DMS 273 treated with DMSO at 0.1 percent for 48 hours (cell line): ENCODE data around the gene TNFAIP2.

Source experiments
- DNase-seq: peaks from one replicate; lab custom pipeline; 2025; lab: John Stamatoyannopoulos, UW

The TNFAIP2 gene

DNA sequence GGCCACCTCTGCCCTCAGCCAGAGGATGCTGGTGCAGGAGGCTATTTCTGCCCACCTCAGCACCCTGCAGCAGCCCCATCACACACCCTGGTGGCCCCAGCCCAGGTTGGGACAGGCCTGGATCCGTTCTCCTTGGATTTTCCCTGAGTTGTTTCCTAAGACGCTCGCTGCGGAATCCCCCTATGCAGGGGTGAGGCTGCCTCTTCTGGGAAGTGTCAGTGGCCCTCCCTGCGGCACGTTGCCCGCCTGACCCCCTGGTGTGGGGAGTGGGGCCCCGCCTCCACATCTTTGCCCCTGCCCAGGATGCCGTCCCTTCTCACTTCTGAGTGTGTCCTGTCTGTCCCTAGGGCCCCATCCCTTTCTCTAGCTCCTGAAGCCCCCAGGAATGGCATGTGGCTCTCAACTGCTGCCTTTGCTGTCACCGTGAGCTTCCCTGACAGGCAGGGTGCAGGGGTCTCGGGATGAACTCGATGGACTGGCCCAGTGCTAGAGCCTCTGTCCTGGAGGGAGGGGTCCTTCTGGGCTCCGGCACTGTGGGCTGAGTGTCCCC lies 29.3 kb upstream of the TNFAIP2 start:
- no peak for DNase-seq

DNA sequence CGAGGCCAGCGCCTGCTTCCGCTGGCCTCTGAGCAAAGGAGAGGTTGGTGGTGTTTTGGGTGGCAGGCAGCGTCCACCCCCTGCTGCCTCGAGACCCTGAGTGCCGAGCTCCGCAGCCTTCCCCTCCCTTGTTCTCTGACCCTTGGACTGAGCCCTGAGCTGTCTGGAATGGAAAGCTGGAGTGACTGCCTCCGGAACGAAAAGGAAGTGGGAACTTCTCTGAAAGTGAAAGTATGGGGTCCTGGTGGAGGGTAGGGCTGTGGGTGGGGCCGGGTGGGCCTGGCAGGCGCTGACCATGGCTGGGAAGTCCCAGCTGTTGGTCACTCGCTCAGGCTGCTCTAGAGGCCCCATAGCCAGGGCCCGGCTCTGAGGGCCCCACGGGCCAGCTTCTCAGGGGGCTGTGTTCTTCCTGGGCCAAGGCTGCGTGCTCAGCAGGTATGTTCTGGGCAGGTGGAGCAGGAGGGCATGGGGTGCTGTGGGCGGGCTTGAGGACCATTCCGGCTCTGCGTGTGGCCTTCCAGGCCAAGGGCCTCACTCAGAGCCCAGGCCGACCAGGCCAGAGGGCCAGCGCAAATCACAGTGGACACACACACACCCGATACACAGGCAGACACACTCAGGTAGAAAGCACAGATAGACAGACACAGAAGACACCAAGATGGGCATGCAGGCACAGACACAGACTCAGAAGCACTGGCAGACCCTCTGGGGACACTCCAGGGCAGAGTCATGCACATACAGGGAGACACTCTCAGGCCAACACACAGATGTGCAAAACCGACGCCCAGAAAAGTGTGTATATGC lies 28.7 kb upstream of the TNFAIP2 start, which contains the start of gene EXOC3L4:
TSS of gene EXOC3L4 (plus strand) at position 320 of the 804 bp plus-strand sequence. CDS start 5,495 bp downstream, outside the sequence.
- no peak for DNase-seq

DNA sequence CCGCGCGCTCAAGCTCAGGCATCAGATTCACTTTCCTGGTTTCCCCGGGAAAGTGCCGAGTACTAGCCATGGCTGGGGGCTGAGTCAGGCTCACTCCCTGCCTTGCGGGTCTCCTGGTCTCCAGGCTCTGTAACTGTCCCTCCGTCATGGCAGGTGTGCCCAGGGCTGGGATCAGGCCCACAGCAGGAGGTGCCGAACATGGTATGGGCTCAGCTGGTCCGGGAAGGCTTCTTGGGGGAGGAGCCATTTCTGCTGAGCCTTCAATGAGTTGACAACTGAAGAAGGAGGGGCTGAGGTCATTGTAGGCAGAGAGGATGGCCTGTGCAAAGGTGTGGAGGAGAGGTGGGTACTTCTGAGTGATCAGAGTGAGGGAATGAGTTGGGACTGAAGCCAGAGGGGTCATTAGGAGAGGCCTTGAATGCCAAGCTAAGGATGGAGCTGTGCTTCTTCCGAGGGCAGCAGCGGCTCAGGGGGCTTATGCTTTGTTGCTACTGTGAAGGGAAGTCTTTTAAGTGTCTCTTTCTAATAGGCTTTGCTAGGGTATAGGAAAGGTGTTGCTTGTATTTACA lies 28.0 kb upstream of the TNFAIP2 start:
- DNase-seq, result no peak

DNA sequence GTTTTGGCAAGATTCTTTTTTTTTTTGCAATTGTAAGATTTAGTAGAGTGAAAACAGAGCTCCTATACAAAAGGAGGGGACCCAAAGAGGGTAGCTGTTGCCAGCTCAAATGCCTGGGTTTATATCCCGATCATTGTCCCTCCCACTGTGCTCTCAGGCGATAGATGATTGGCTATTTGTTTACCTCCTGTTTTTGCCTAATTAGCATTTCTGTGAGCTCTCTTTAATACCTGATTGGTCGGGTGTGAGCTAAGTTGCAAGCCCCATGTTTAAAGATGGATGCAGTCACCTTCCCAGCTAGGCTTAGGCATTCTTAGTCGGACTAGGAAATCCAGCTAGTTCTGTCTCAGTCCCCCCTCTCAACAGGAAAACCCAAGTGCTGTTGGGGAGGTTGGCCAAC lies 26.9 kb upstream of the TNFAIP2 start:
- DNase-seq, result no peak

DNA sequence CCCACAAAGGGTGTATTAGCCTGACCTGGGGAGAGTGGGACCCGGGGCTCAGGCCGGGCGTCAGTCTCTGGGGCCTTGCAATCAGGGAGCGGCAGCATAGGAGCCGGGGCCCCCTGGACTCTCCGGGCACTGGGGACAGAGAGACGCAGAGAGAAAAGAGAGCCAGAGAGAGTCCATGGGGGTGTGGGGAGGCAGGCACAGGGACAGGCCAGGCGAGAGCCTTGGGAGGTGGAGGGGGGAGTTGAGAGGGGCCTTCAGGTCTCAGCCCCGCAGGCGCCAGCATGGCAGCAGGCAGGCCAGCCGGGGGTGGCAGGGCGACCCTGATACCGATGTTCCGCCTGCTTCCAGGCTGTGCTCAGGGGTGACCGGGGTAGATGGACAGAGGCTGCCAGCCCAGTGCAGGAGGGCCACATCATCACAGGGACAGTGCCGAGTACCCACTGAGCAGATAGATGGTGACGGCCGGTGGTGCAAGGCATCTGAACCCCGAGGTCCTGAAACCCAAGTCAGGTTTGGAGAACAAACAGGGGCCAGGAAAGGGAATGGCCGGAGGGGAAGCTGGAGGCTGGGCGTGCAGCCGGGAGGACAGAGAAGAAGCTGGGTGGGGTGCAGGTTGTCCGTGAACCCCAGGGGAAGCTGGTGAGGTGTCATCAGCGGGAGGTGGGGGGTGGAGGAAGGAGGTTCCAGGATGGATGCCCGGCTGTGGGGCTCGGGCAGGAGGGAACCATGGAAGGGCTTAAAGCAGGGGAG lies 25.8 kb upstream of the TNFAIP2 start:
- DNase-seq, result no peak

DNA sequence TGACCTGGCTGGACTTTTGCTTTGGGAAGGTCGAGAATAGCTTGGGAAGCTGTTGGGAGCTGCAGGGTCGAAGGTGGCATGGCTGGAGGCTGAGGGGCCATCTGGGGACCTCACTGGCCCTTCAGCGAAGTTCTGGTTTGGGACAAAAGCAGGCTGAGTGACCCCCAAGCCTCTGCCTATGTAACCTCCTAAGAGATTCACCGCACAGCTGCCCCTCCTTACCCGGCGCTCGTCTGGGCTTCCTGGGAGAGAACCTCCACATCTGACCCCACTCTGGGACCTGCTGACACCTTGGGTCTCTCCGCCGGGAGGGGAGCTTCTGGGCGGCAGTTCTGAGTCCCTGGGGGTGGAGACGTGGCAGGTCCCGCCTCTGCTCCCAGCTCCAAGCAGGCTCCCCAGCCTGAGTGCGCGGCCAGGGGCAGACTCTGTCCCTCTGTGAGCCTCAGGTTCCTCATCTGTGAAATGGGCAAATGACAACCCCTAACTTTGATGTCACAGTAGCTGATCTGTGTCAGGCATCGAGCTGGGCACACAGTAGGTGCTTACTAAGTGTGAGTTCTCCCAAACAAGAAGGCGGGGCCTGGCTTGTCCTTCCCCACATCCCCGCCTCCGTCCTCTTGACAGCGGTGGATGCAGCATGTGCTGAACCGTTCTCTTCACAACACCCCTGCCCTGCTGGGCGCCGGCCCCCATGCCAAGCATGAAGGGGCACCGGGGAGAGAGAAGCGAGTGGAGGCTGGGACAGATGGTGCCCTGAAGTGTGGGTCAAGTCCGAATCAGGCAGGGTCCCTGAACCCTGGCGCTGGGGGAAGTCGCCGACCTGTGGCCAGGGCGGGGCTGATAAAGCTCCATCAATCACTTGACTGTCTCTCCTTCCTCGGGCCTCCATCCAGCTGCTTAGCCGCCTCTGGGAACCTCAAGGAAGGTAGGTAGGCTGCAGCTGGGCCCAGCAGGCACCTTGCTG lies 25.0 kb upstream of the TNFAIP2 start:
- DNase-seq, result no peak

DNA sequence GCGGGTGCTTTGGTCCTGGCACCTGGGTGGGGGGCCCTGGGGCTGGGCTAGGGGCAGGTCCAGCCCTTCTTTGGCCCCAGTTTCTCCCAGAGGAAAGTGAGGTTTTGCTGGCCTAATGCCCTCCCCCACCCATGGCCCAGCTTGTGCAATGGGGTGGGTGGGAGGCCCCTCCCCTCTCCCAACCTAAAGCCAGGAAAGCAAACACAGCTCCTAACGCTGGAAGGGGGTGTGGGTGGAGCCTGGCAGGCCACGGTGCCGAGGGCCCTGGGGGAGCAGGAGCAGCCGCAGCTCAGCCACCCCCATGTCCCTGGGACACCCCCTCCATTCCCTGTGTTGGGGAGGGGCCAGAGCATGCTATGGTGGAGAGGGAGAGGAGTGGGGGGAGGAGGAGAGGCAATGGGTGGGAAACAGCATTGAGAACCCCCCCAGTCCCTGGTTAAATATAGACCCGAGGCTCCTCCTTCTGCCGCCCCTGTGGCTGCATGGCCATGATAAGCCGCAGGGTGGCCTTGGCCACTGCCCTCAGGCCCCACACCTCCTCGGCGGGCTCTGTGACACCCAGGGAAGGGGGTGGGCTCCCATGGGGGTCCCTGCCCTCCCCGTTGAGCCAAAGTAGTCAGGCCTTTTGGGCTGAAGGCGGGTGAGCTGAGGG lies 24.1 kb upstream of the TNFAIP2 start:
- no peak for DNase-seq

DNA sequence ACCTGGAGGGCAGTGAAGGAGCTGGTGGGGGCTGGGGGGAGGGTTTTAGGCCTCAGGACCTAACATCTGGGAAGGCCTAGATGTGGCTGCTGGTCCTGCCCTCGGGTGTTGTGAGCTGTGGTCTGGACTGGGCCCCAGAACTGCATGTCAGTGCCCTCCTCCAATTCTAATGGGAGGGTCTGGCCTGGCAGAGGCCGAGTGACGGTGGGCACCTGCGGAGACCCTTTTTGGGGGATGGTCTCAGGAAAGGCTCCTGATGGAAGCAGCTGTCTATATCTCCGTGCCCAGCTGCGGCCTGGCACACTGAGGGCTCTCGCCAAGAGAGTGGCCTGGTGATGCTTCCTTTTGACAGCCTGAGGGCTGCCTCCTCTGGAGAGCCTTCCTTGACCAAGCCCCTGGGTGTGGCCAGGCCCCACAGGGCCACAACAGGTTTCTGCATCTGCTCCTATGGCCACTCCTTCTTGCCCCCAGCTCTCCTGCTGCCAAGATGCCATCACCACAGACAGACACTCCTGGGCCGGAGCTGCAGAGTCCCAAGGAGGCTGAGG lies 23.5 kb upstream of the TNFAIP2 start:
- DNase-seq, result no peak

DNA sequence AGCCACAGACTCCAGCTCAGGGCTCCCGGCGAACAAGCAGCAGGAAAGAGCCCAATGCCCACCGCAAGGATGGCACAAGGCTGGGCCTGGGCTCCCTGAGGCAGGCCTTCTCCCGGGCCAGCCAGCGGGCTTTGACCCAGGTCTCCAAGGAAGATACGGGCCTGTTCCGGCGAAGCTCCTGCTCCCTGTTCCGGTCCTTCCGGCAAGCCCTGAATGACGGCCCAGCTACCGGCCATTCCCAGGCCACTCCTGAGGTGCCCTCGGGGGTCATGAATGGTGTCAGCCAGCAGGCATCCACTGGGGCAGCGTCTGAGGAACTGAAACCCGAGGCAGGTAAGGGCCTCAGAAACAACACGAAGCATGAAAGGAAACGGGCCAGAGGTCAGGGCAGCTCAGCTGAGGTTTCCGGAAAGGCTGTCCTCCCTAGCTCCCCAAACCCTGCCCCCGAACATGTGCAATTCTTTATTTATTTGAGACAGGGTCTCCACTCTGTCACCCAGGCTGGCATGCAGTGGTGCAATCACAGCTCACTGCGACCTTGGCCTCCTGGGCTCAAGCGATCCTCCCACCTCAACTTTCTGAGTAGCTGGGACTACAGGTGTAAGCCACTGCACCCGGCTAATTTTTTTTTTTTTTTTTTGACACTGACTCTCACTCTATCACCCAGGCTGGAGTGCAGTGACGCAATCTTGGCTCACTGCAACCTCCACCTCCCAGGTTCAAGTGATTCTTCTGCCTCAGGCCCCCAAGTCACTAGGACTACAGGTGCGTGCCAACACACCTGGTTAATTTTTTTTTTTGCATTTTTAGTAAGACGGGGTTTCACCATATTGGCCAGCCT lies 22.8 kb upstream of the TNFAIP2 start:
- DNase-seq, result no peak

DNA sequence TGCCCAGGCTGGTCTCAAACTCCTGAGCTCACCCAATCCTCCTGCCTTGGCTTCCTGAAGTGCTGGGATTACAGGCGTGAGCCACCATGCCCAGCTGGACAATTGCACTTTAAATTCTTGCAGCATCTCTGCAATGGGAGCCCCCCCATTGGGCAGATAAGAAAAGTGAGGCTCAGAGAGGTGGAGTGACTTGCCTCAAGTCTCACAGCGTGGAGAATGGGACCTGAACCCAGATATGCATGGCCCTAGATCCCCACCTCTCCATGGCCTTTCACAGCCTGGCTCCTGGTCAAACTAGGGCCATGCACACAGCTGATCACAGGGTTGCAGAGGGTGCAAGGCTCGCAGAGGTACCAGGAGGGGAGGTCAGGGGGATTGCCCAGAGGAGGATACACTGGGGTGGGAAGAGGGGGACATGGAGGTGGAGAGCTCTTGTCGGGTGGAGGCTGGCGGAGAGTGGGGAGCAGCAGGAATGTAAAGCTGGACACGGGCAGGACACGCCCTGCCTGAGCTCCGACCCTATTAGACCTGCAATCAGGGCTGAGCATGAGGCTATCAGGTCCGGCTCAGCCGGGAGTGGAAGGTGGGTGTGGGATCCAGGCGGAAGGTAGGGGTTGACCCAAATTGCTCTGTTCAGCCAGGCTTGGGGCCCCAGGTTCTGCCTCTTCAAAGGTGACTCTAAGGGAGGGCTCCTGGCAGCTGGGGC lies 21.9 kb upstream of the TNFAIP2 start:
- DNase-seq, result no peak

DNA sequence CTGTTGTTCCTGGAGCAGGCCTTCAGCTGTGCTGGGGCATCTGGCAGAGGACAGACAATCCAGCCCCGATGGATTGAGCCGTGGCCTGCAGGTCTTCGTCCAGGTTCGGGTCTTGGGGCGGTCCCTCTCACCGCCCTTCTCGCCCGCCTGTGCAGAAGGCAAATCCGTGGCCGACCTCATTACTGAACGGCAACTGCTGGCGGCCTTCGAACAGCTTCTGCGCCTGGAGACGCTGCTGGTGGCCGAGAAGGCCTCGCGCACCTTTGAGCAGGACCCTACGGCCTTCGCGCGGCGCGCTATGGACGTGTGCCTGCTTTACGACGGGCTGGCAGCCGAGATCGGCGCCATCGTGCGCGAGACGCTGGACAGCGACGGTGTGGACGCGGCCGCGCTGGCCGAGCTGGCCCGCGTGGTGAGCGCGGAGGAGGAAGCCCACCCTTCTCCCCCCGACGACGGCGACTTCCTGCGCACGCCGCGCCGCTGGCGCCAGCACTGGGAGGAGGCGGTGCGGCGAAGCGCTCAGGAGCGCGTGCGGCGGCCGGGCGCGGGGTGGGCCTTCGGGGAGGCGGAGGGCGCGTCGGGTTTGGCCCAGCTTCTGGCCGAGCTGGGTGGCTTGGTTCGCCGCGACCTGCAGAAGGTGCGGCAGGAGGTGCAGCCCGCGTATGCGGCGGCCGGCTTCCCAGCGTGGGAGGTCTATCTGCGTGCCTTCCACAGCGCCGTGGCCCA lies 21.1 kb upstream of the TNFAIP2 start:
- DNase-seq, result no peak

DNA sequence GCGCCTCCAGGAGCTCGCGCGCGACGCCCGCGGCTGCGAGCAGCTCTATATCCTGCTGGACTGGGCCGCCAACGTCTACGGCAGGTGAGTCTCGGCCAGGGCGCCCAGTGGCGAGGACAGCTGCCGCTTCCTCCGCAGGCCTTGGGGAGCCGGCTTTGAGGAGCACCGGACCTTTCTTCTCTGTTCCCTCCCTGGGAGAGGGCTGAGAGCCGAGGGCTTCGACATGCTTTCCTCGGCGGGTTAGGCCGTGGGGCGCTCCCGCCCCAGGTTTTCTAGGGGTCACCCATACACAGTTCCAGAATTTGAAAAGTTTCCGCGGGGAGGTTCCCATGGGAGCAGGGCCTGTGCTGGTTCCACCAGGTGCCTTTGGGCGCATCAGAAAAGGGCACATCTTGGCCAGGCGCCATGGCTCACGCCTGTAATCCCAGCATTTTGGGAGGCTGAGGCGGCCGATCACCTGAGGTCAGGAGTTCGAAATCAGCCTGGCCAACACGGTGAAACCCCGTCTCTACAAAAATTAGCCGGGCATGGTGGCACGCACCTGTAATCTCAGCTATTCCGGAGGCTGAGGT lies 20.5 kb upstream of the TNFAIP2 start:
- DNase-seq, result no peak

DNA sequence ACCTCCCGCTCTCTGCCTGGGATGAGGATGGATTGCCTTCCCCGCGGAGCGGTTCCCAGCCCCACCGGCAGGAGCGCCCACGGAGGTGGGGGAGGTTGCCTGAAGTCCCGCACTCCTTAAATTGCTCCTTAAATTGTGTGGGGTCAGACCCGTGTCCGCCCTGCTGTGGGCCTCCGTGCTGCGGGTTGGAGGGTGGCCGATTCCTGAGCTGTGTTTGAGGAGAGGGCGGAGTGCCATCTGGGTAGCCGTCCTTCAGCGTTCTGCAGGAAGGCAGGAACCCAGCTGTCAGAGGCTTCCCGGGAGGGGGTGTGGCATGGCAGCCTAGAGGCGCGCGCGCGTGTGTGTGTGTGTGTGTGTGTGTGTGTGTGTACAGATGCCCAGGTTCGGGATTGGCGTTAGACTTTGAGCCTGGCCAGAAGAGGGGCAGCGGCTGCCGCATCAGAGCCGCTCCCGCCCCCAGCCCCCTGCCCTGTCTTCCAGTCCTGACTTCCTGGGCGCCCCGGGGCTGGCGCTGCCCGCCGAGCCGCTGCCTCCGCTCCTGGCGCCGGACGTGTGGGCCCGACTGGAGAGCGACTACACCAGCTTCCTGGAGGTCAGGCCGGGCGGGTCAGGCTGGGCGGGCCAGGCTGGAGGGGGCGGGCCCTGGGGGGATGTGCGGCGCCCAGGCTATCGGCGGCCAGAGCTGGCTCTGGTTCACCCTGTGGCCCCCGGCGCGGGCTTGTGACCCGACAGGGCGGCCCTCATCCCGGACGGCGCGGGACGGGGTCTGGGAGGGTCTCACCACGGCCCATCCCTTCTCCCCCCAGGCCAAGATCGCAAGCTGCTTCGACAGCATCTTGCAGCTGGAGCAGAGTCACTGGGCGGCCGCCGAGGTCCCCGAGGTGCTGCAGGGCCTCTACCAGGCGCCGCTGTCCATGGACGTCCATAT lies 19.5 kb upstream of the TNFAIP2 start:
- peak; percentile 86 for DNase-seq

DNA sequence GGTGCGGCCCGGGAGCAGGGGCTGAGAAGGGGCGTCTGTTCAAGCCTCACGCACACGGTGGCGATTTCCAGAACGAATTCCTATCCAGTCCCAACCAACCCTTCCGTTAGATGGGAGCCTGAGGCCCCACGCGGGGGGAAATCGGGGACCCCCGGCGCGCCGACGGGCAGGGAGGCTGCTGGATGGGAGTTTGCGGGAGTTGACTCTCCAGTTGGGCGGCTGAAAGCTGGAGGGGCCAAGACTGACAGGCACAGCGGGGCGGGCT lies 18.9 kb upstream of the TNFAIP2 start:
- DNase-seq, result no peak

DNA sequence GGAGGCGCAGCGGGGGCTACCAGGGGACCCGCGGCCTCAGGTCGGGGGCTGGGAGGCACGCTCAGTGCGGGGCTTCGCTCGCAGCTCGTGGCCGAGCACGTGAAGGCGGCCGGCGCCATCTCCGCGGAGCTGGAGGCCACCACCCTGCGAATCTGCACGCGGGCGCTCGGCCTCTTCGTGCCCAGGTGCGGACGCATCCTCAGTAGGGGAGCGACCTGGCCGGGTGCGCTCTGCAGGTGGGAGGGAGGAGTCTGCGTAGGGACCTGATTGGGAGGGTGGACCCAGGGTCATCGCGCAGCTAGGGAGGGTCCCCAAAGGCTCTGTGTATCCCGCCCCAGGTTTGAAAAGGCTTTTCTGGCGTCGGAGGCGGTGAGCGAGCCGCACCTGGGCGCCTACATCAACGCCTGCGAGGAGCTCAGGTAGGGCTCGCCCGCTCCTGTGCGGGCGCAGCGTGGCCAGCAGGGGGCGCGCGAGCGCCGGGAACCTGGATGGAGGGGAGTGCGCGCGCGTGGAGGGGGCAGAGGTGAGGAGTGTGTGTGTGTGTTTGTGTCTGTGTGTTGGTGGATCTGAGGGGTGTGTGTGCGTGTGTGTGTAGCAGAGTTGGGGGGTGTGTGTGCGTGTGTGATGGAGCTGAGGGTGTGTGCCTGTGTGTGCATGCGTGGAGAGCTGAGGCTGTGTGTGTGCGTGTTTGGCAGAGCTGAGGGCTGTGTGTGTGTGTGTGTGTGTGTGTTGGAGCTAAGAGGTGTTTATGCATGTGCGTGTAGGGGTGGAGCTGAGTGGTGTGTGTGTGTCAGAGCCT lies 18.4 kb upstream of the TNFAIP2 start:
- no peak for DNase-seq

DNA sequence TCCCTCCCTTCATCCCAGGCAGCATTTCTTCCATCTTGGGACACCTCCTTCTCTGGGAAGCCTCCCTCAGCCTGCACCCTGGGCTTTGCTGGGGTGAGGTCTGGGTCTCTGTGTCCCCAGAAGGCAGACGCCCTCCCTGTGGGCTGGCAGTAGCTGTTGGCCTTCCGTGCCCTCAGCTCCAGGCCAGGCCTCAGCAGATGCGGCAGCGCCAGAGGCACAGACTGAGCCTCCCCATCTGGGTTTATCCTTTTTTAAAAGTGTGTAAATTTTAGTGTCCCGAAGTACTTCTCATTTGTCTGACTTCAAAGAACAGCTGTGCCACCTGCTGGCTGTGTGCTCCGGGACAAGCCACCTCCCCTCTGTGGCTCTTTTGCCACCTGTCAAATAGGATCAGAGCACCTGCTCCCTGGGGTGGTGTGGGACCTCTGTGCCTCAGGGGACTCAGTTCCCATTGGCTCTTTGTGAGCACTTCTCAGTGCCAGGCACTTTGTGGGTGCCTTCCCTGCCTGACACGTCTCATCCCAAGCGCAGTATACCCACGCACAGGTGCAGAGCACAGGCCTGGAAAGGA lies 17.6 kb upstream of the TNFAIP2 start:
- DNase-seq, result peak; percentile 15
